HEK293 (cell line): ENCODE measurements around the gene USP37.

Experiments
- CTCF ChIP-seq: fragments of 450-650 bp; formaldehyde crosslinking; IDR thresholded peaks from 2 replicates; pipeline ENCODE4 v1.5.1; 2016; ENCODE audit warnings: missing biosample characterization, missing genetic modification characterization
- MYNN ChIP-seq: fragments of 450-650 bp; formaldehyde crosslinking; IDR thresholded peaks from 2 replicates; pipeline ENCODE4 v1.5.1; 2016; ENCODE audit warnings: missing biosample characterization, missing genetic modification characterization, borderline replicate concordance
- PRDM4 ChIP-seq: fragments of 450-650 bp; formaldehyde crosslinking; IDR thresholded peaks from 2 replicates; pipeline ENCODE4 v1.5.1; 2017; ENCODE audit warnings: missing biosample characterization, missing genetic modification characterization
- YY1 ChIP-seq: fragments of 450-650 bp; formaldehyde crosslinking; IDR thresholded peaks from 2 replicates; pipeline ENCODE4 v1.5.1; 2018; ENCODE audit warnings: missing biosample characterization, missing genetic modification characterization
- ZNF133 ChIP-seq: fragments of 450-650 bp; formaldehyde crosslinking; IDR thresholded peaks from 2 replicates; pipeline ENCODE4 v1.5.1; 2016; ENCODE audit warnings: missing biosample characterization, missing genetic modification characterization
- ZNF16 ChIP-seq: fragments of 450-650 bp; formaldehyde crosslinking; IDR thresholded peaks from 2 replicates; pipeline ENCODE4 v1.5.1; 2016; ENCODE audit warnings: low read depth, missing biosample characterization, missing genetic modification characterization
- ZNF174 ChIP-seq: fragments of 450-650 bp; formaldehyde crosslinking; IDR thresholded peaks from 2 replicates; pipeline ENCODE4 v1.5.0; 2017; ENCODE audit warnings: missing biosample characterization, mild to moderate bottlenecking, missing genetic modification characterization
- ZNF623 ChIP-seq: fragments of 450-650 bp; formaldehyde crosslinking; IDR thresholded peaks from 2 replicates; pipeline ENCODE4 v1.5.1; 2016; ENCODE audit warnings: missing biosample characterization, missing genetic modification characterization
- TF ChIP-seq, protein P1 (sequence below): fragments of 450-650 bp; formaldehyde crosslinking; IDR thresholded peaks from 2 replicates; pipeline ENCODE4 v1.5.1; 2016; ENCODE audit warnings: missing biosample characterization, missing genetic modification characterization

DNA sequence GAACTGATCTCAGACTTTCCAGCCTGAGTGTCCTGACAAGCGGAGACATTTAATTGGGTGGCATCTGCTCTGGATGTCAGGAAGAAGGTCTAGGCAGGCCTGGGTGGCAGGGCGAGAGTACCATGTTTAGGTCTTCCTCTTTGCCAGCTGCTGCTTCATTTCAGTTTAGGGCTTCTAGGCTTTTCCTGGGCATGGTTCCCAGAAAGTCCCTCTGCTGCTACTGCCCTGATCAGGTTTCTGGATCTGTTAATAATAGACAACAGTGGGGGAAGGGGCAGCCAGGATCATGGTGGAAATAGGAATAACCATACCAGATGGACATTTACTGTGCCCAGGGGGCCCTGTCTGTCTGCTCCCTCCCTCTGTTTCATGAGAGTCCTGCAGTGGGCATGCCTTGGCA is 37.3 kb upstream of the USP37 start:
- TF ChIP-seq CTCF = no peak
- TF ChIP-seq PRDM4 (tag by site-specific recombination) = no peak
- TF ChIP-seq MYNN = no peak
- TF ChIP-seq ZNF623 (tag by site-specific recombination) = no peak
- no peak for TF ChIP-seq ZNF174 (tag by site-specific recombination)
- no peak for TF ChIP-seq ZNF16
- TF ChIP-seq, protein P1, sequence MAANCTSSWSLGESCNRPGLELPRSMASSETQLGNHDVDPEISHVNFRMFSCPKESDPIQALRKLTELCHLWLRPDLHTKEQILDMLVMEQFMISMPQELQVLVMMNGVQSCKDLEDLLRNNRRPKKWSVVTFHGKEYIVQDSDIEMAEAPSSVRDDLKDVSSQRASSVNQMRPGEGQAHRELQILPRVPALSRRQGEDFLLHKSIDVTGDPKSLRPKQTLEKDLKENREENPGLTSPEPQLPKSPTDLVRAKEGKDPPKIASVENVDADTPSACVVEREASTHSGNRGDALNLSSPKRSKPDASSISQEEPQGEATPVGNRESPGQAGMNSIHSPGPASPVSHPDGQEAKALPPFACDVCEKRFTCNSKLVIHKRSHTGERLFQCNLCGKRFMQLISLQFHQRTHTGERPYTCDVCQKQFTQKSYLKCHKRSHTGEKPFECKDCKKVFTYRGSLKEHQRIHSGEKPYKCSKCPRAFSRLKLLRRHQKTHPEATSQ (tag by site-specific recombination) = no peak
- TF ChIP-seq ZNF133 (tag by site-specific recombination) = no peak
- TF ChIP-seq YY1 (tag by site-specific recombination) = no peak
